Gastrocnemius medialis (tissue), 4 donors: ENCODE measurements around the gene TBR1.

Experiments
- POLR2A ChIP-seq, 2 donors: fragments of 450-650 bp; IDR thresholded peaks; one replicate each; pipeline ENCODE4 v1.6.1; 2017; ENCODE audit warnings: antibody characterized with exemption in 2 of 2, mild to moderate bottlenecking in 2 of 2, moderate library complexity in 2 of 2
- TF ChIP-seq, protein P1 (sequence below), 5 experiments: fragments of 450-650 bp in 3 of 5; fragments of 200-600 bp in 2 of 5; sonication (generic) in 2 of 5; IDR thresholded peaks in 4 of 5; conservative IDR thresholded peaks in 1 of 5; 1 replicate in 4 of 5; 2 replicates in 1 of 5; pipeline ENCODE4 v1.5.1; 2016 to 2019; ENCODE audit warnings: antibody characterized with exemption in 5 of 5, mild to moderate bottlenecking in 3 of 5, moderate library complexity in 3 of 5

DNA sequence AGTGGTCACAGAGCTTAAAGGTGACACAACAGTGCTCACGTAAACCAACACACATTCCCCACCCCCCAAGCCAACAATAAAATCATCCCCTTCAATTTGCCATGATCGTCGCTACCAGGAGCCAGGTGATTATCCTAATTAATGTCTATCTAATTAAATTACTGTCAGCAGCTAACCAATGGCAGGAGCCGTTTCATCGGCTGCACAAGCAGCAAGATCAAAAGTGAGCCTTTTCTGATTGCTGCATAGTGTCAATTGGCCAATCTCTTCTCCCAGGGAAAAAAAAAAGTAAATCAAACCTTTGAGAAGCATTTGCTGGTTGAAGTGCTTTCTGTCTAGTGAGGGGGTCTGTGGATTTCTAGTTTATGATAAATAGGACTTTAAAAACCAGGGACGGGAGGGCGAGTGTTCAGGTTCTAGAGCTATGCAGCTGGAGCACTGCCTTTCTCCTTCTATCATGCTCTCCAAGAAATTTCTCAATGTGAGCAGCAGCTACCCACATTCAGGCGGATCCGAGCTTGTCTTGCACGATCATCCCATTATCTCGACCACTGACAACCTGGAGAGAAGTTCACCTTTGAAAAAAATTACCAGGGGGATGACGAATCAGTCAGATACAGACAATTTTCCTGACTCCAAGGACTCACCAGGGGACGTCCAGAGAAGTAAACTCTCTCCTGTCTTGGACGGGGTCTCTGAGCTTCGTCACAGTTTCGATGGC, at the start of gene TBR1:
- TF ChIP-seq, protein P1, sequence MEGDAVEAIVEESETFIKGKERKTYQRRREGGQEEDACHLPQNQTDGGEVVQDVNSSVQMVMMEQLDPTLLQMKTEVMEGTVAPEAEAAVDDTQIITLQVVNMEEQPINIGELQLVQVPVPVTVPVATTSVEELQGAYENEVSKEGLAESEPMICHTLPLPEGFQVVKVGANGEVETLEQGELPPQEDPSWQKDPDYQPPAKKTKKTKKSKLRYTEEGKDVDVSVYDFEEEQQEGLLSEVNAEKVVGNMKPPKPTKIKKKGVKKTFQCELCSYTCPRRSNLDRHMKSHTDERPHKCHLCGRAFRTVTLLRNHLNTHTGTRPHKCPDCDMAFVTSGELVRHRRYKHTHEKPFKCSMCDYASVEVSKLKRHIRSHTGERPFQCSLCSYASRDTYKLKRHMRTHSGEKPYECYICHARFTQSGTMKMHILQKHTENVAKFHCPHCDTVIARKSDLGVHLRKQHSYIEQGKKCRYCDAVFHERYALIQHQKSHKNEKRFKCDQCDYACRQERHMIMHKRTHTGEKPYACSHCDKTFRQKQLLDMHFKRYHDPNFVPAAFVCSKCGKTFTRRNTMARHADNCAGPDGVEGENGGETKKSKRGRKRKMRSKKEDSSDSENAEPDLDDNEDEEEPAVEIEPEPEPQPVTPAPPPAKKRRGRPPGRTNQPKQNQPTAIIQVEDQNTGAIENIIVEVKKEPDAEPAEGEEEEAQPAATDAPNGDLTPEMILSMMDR (IDR thresholded peaks at IDR 0.05 in 4 of 5, conservative IDR thresholded peaks at IDR 0.05 in 1 of 5) = no peak
- TF ChIP-seq POLR2A (IDR thresholded peaks at IDR 0.05) = no peak
